ENCODE results near the gene ACSM6. TPM values are rescaled to one million over a fixed set of nuclear protein-coding genes. Genes with fewer than 3 reads are reported as not detected.
"Not testable (repeated sequence)": the region's sequence is repeated elsewhere in the genome, so short reads cannot be mapped to it uniquely, and the experiment has no call there.

The ACSM6 gene
- polyA plus RNA-seq, 1 of the 3 experiments (the other 2 are of a cell fraction) = not detected

- no peaks in the 10 kb centered on the region for H3K36me3 ChIP-seq (replicated peaks in 1 of 2; ENCODE audit: control insufficient read depth in 1 of 2, insufficient read depth in 2 of 2, low read length in 1 of 2)
- H2AFZ ChIP-seq (ENCODE audit: low read depth) = no peak overlapping the region
- H3K79me2 ChIP-seq (ENCODE audit: insufficient read depth) = no peaks in the 10 kb centered on the region
- H3K27ac ChIP-seq (ENCODE audit: low read depth in 2 of 2, low read length in 1 of 2) = no peak overlapping the region
- no peaks in the 10 kb centered on the region for H3K9me2 ChIP-seq
- no peaks in the 10 kb centered on the region for H4K20me1 ChIP-seq (ENCODE audit: insufficient read depth)
- ChIA-PET CTCF (no interaction called here), POLR2A (no interaction called here)
- no peak overlapping the region for H3K4me2 ChIP-seq
- no peak for DNase-seq
- no peaks in the 10 kb centered on the region for H3K27me3 ChIP-seq (ENCODE audit: insufficient read depth)
- no peaks in the 10 kb centered on the region for H3F3A ChIP-seq (replicated peaks; ENCODE audit: insufficient read depth)
- no peak overlapping the region for H3K9ac ChIP-seq
- TF ChIP-seq RXRA (IDR thresholded peaks at IDR 0.05; ENCODE audit: borderline replicate concordance, low read depth) (no peak), RFX5 (IDR thresholded peaks at IDR 0.05; ENCODE audit: low read length) (no peak), SMC3 (IDR thresholded peaks at IDR 0.05; ENCODE audit: low read depth, low read length) (no peak), RCOR1 (IDR thresholded peaks at IDR 0.05; ENCODE audit: low read length) (no peak), MEF2A (IDR thresholded peaks at IDR 0.05; ENCODE audit: borderline replicate concordance, low read depth) (no peak), GABPA (IDR thresholded peaks at IDR 0.05; ENCODE audit: low read depth) (no peak), NRF1 (IDR thresholded peaks at IDR 0.05; ENCODE audit: low read depth, low read length) (no peak), CTCF (IDR thresholded peaks at IDR 0.05) (no peak)
- H3K9me3 ChIP-seq = no peaks in the 10 kb centered on the region
- no peak overlapping the region for H3K4me3 ChIP-seq (ENCODE audit: low read depth in 2 of 2, low read length in 1 of 2)
- WGBS (ENCODE audit: low lambda C conversion rate) = 46% methylated on average over 3 of the region's 3 CpGs
- no peaks in the 10 kb centered on the region for H3K4me1 ChIP-seq (ENCODE audit: control insufficient read depth in 1 of 2, insufficient read depth in 2 of 2, low read depth in 1 of 2, low read length in 1 of 2)
Measured at GRCh38 chr10:95196046-95196445, 2.0 kb downstream of the ACSM6 start.

GRCh38 chr10:95201736-95202135 lies 7.7 kb downstream of the ACSM6 start:
- no peaks in the 10 kb centered on the region for H3K27me3 ChIP-seq (ENCODE audit: insufficient read depth)
- no peak overlapping the region for H3K4me3 ChIP-seq (ENCODE audit: low read depth in 2 of 2, low read length in 1 of 2)
- H3K4me1 ChIP-seq (ENCODE audit: control insufficient read depth in 1 of 2, insufficient read depth in 2 of 2, low read depth in 1 of 2, low read length in 1 of 2) = no peaks in the 10 kb centered on the region
- WGBS (ENCODE audit: low lambda C conversion rate) = 59% methylated on average over 3 of the region's 4 CpGs
- H3K36me3 ChIP-seq (replicated peaks in 1 of 2; ENCODE audit: control insufficient read depth in 1 of 2, insufficient read depth in 2 of 2, low read length in 1 of 2) = no peaks in the 10 kb centered on the region
- no peaks in the 10 kb centered on the region for H3F3A ChIP-seq (replicated peaks; ENCODE audit: insufficient read depth)
- H2AFZ ChIP-seq (ENCODE audit: low read depth) = no peak overlapping the region
- CTCF ChIA-PET = interaction anchor here (1.6 to 2.1 kb wide), 2 partner anchors 18 to 41 kb away, joined by 7 to 8 read pairs; no protein-coding TSS in a partner anchor
- no peak for DNase-seq
- H3K9me2 ChIP-seq = no peaks in the 10 kb centered on the region
- TF ChIP-seq SMC3 (IDR thresholded peaks at IDR 0.05; ENCODE audit: low read depth, low read length) (peak; percentile 31), RAD21 (IDR thresholded peaks at IDR 0.05; ENCODE audit: low read length) (peak; percentile 35), TEAD4 (IDR thresholded peaks at IDR 0.05; ENCODE audit: borderline replicate concordance, insufficient read depth) (no peak), CTCF (IDR thresholded peaks at IDR 0.05) (peak; percentile 52), JUND (IDR thresholded peaks at IDR 0.05) (no peak)
- H3K9me3 ChIP-seq = no peaks in the 10 kb centered on the region
- H3K4me2 ChIP-seq = no peak overlapping the region
- H3K79me2 ChIP-seq (ENCODE audit: insufficient read depth) = no peaks in the 10 kb centered on the region
- H3K27ac ChIP-seq (ENCODE audit: low read depth in 2 of 2, low read length in 1 of 2) = no peak overlapping the region
- POLR2A ChIA-PET = no interaction called here
- H3K9ac ChIP-seq = no peak overlapping the region
- no peaks in the 10 kb centered on the region for H4K20me1 ChIP-seq (ENCODE audit: insufficient read depth)

- POLR2A ChIA-PET = not testable (repeated sequence)
- CTCF ChIA-PET = interaction anchor here (0.6 to 1.6 kb wide), 5 partner anchors 19 to 1206 kb away, joined by 3 to 8 read pairs (median 4); no protein-coding TSS in a partner anchor
Measured at GRCh38 chr10:95202865-95203264, 8.8 kb downstream of the ACSM6 start.

More at GRCh38 chr10:95202865-95203264, 8.8 kb downstream of the ACSM6 start:
- not testable (repeated sequence) for DNase-seq; H2AFZ ChIP-seq (ENCODE audit: low read depth); H3K4me3 ChIP-seq (ENCODE audit: low read depth in 2 of 2, low read length in 1 of 2); H3K9me3 ChIP-seq; H3K4me2 ChIP-seq; H3K27ac ChIP-seq (ENCODE audit: low read depth in 2 of 2, low read length in 1 of 2); H4K20me1 ChIP-seq (ENCODE audit: insufficient read depth); H3K27me3 ChIP-seq (ENCODE audit: insufficient read depth); H3K9ac ChIP-seq; H3K36me3 ChIP-seq (replicated peaks in 1 of 2; ENCODE audit: control insufficient read depth in 1 of 2, insufficient read depth in 2 of 2, low read length in 1 of 2); H3F3A ChIP-seq (replicated peaks; ENCODE audit: insufficient read depth); H3K79me2 ChIP-seq (ENCODE audit: insufficient read depth); H3K4me1 ChIP-seq (ENCODE audit: control insufficient read depth in 1 of 2, insufficient read depth in 2 of 2, low read depth in 1 of 2, low read length in 1 of 2); H3K9me2 ChIP-seq
- WGBS (ENCODE audit: low lambda C conversion rate) = 78% methylated on average over 5 of the region's 5 CpGs
